ENCODE data around the gene JPH2. TPM values are rescaled to one million over a fixed set of nuclear protein-coding genes. Genes with fewer than 3 reads are reported as not detected.
"Not testable (repeated sequence)": the region's sequence is repeated elsewhere in the genome, so short reads cannot be mapped to it uniquely, and the experiment has no call there.

JPH2 gene
- 100 to 1,000 TPM; 169 to 179 TPM for total RNA-seq

- peak; percentile 51 for DNase-seq (ENCODE audit: low spot score)
Observed at GRCh38 chr20:44187054-44187771, at the start of gene JPH2. TSS of gene JPH2 (minus strand) at chr20:44187188. CDS start at chr20:44186705, 483 bp downstream.

GRCh38 chr20:44235702-44236101 is 48.7 kb upstream of the JPH2 start:
- DNase-seq (ENCODE audit: low spot score) = no peak
- no peak overlapping the region for H3K27ac ChIP-seq
- no peaks in the 10 kb centered on the region for H3K4me1 ChIP-seq (ENCODE audit: control insufficient read depth in 1 of 2, low read depth in 2 of 2)
- H3K27me3 ChIP-seq (replicated peaks; ENCODE audit: insufficient read depth) = no peaks in the 10 kb centered on the region
- no peaks in the 10 kb centered on the region for H3K36me3 ChIP-seq
- H3K9me3 ChIP-seq = no peaks in the 10 kb centered on the region
- H3K4me3 ChIP-seq = no peak overlapping the region
- no peak for ATAC-seq (ENCODE audit: insufficient number of reproducible peaks, low FRiP score, low read depth)
- no peak for TF ChIP-seq CTCF (IDR thresholded peaks at IDR 0.05)

More at GRCh38 chr20:44187054-44187771, at the start of gene JPH2:
- H3K27me3 ChIP-seq (replicated peaks; ENCODE audit: insufficient read depth) = no peaks in the 10 kb centered on the region
- ATAC-seq (ENCODE audit: insufficient number of reproducible peaks, low FRiP score, low read depth) = peak; percentile 81
- peak within 1 kb of the TSS; percentile 96 to 98 for H3K27ac ChIP-seq
- peaks cover 3 to 37% of the 10 kb centered on the region in 2 donors for H3K4me1 ChIP-seq (ENCODE audit: control insufficient read depth in 1 of 2, low read depth in 2 of 2)
- no peak for TF ChIP-seq CTCF (IDR thresholded peaks at IDR 0.05)
- no peaks in the 10 kb centered on the region for H3K9me3 ChIP-seq
- peak within 1 kb of the TSS; percentile 91 for H3K4me3 ChIP-seq
- no peaks in the 10 kb centered on the region for H3K36me3 ChIP-seq

- TF ChIP-seq CTCF (IDR thresholded peaks at IDR 0.05) = no peak
- DNase-seq (ENCODE audit: low spot score) = no peak
- H3K27ac ChIP-seq = no peak overlapping the region
- no peaks in the 10 kb centered on the region for H3K36me3 ChIP-seq
- no peaks in the 10 kb centered on the region for H3K27me3 ChIP-seq (replicated peaks; ENCODE audit: insufficient read depth)
- no peaks in the 10 kb centered on the region for H3K4me1 ChIP-seq (ENCODE audit: control insufficient read depth in 1 of 2, low read depth in 2 of 2)
- no peak for ATAC-seq (ENCODE audit: insufficient number of reproducible peaks, low FRiP score, low read depth)
- no peaks in the 10 kb centered on the region for H3K9me3 ChIP-seq
- H3K4me3 ChIP-seq = no peak overlapping the region
Observed at GRCh38 chr20:44234566-44235317, 47.8 kb upstream of the JPH2 start.

GRCh38 chr20:44233436-44234016 is 46.5 kb upstream of the JPH2 start:
- Histone ChIP-seq H3K4me3 (no peak overlapping the region), H3K27ac (no peak overlapping the region), H3K27me3 (replicated peaks; ENCODE audit: insufficient read depth) (no peaks in the 10 kb centered on the region), H3K4me1 (ENCODE audit: control insufficient read depth in 1 of 2, low read depth in 2 of 2) (no peaks in the 10 kb centered on the region), H3K36me3 (no peaks in the 10 kb centered on the region), H3K9me3 (no peaks in the 10 kb centered on the region)
- no peak for DNase-seq (ENCODE audit: low spot score)
- TF ChIP-seq CTCF (IDR thresholded peaks at IDR 0.05) = no peak
- no peak for ATAC-seq (ENCODE audit: insufficient number of reproducible peaks, low FRiP score, low read depth)

GRCh38 chr20:44232469-44232856 is 45.5 kb upstream of the JPH2 start:
- H3K4me3 ChIP-seq; H3K9me3 ChIP-seq; H3K36me3 ChIP-seq; DNase-seq (ENCODE audit: low spot score); ATAC-seq (ENCODE audit: insufficient number of reproducible peaks, low FRiP score, low read depth); H3K27me3 ChIP-seq (replicated peaks; ENCODE audit: insufficient read depth); H3K4me1 ChIP-seq (ENCODE audit: control insufficient read depth in 1 of 2, low read depth in 2 of 2); H3K27ac ChIP-seq: not testable (repeated sequence)

Measured in thoracic aorta (tissue), 2 donors.